Parathyroid adenoma (tissue), 2 donors: Measurements from ENCODE around the gene P3H1.

Experiments used
- H2AFZ ChIP-seq: fragments of 300-600 bp; sonication (generic); one replicate; pipeline ENCODE4 v1.7.0; 2017; ENCODE audit warnings: antibody characterized with exemption, mild to moderate bottlenecking
- H3K27ac ChIP-seq: fragments of 300-600 bp; sonication (generic); one replicate; pipeline ENCODE4 v1.7.0; 2017
- H3K27me3 ChIP-seq: fragments of 300-600 bp; sonication (generic); one replicate; pipeline ENCODE4 v1.7.0; 2017; ENCODE audit warnings: low read length; ENCODE audit not compliant: control insufficient read depth, insufficient read depth
- H3K36me3 ChIP-seq: fragments of 300-600 bp; sonication (generic); one replicate; pipeline ENCODE4 v1.7.0; 2017; ENCODE audit warnings: low read length; ENCODE audit not compliant: control insufficient read depth, insufficient read depth
- H3K4me1 ChIP-seq: fragments of 300-600 bp; sonication (generic); one replicate; pipeline ENCODE4 v1.7.0; 2017; ENCODE audit warnings: control low read depth
- H3K4me2 ChIP-seq: fragments of 300-600 bp; sonication (generic); one replicate; pipeline ENCODE4 v1.7.0; 2017; ENCODE audit warnings: low read length
- H3K4me3 ChIP-seq: fragments of 300-600 bp; sonication (generic); one replicate; pipeline ENCODE4 v1.7.0; 2017; ENCODE audit warnings: low read depth, low read length
- H3K79me2 ChIP-seq: fragments of 300-600 bp; sonication (generic); one replicate; pipeline ENCODE4 v1.7.0; 2017; ENCODE audit warnings: control low read depth
- H3K9ac ChIP-seq: fragments of 300-600 bp; sonication (generic); one replicate; pipeline ENCODE4 v1.7.0; 2017; ENCODE audit warnings: mild to moderate bottlenecking
- H3K9me3 ChIP-seq: fragments of 300-600 bp; sonication (generic); one replicate; pipeline ENCODE4 v1.7.0; 2017; ENCODE audit warnings: low read length; ENCODE audit not compliant: control insufficient read depth
- CTCF ChIP-seq: fragments of 300-600 bp; sonication (generic); IDR thresholded peaks from one replicate; pipeline ENCODE4 v1.7.0; 2017; ENCODE audit warnings: antibody characterized with exemption, mild to moderate bottlenecking
- donor health status: primary hyperparathyroidism.

P3H1 gene

GRCh38 chr1:42740851-42741580, 25.8 kb downstream of the P3H1 start:
- Histone ChIP-seq H3K36me3 (no peaks in the 10 kb centered on the region), H3K4me3 (no peak overlapping the region), H2AFZ (no peak overlapping the region), H3K9ac (no peak overlapping the region), H3K9me3 (no peaks in the 10 kb centered on the region), H3K4me1 (peaks cover 9% of the 10 kb centered on the region), H3K27me3 (no peaks in the 10 kb centered on the region), H3K27ac (no peak overlapping the region), H3K4me2 (no peak overlapping the region), H3K79me2 (no peaks in the 10 kb centered on the region)
- TF ChIP-seq CTCF, result no peak

- no peaks in the 10 kb centered on the region for H3K79me2 ChIP-seq
Observed at GRCh38 chr1:42739753-42740700, 26.8 kb downstream of the P3H1 start, which contains the start of gene CLDN19. Gene CLDN19 (minus strand): TSS chr1:42740236. CDS start chr1:42740063, 173 bp downstream.

GRCh38 chr1:42738678-42739226, 28.1 kb downstream of the P3H1 start:
- H3K79me2 ChIP-seq, result no peaks in the 10 kb centered on the region
- no peaks in the 10 kb centered on the region for H3K27me3 ChIP-seq
- H3K4me2 ChIP-seq, result no peak overlapping the region
- H3K9me3 ChIP-seq, result no peaks in the 10 kb centered on the region
- TF ChIP-seq CTCF, result no peak
- H3K27ac ChIP-seq, result no peak overlapping the region
- no peaks in the 10 kb centered on the region for H3K36me3 ChIP-seq
- H3K9ac ChIP-seq, result no peak overlapping the region
- no peak overlapping the region for H3K4me3 ChIP-seq
- no peak overlapping the region for H2AFZ ChIP-seq
- peaks cover 9% of the 10 kb centered on the region for H3K4me1 ChIP-seq

More at GRCh38 chr1:42739753-42740700, 26.8 kb downstream of the P3H1 start, which contains the start of gene CLDN19:
- H2AFZ ChIP-seq, result no peak within 1 kb of the TSS
- H3K4me3 ChIP-seq, result no peak within 1 kb of the TSS
- no peaks in the 10 kb centered on the region for H3K36me3 ChIP-seq
- H3K9ac ChIP-seq, result no peak within 1 kb of the TSS
- no peaks in the 10 kb centered on the region for H3K27me3 ChIP-seq
- H3K27ac ChIP-seq, result no peak within 1 kb of the TSS
- H3K9me3 ChIP-seq, result no peaks in the 10 kb centered on the region
- no peak within 1 kb of the TSS for H3K4me2 ChIP-seq
- TF ChIP-seq CTCF, result no peak
- peaks cover 9% of the 10 kb centered on the region for H3K4me1 ChIP-seq

- H3K9me3 ChIP-seq, result no peaks in the 10 kb centered on the region
- no peak overlapping the region for H2AFZ ChIP-seq
- no peak overlapping the region for H3K27ac ChIP-seq
- no peak overlapping the region for H3K4me2 ChIP-seq
- peaks cover 9% of the 10 kb centered on the region for H3K4me1 ChIP-seq
- H3K27me3 ChIP-seq, result no peaks in the 10 kb centered on the region
- H3K36me3 ChIP-seq, result no peaks in the 10 kb centered on the region
- no peak overlapping the region for H3K9ac ChIP-seq
- no peak overlapping the region for H3K4me3 ChIP-seq
- TF ChIP-seq CTCF, result no peak
- no peaks in the 10 kb centered on the region for H3K79me2 ChIP-seq
Observed at GRCh38 chr1:42737986-42738677, 28.7 kb downstream of the P3H1 start.
